H9 (cell line): ENCODE results near the gene CPAMD8. TPM values are rescaled to one million over a fixed set of nuclear protein-coding genes. Genes with fewer than 3 reads are reported as not detected.

Experiments used
- DNase-seq: peaks from one replicate; pipeline ENCODE4 v3.0.0-alpha.2; 2017
- H2AFZ ChIP-seq: one replicate; pipeline ENCODE4 v1.6.1; 2013; ENCODE audit warnings: mild to moderate bottlenecking, low read length, control low read depth, moderate library complexity
- H2AK5ac ChIP-seq: 2 replicates; pipeline ENCODE4 v1.6.1; 2013; ENCODE audit warnings: low read length, control low read depth, mixed read lengths; ENCODE audit not compliant: insufficient read length
- H2BK120ac ChIP-seq: one replicate; pipeline ENCODE4 v1.6.1; 2013; ENCODE audit warnings: low read depth, mild to moderate bottlenecking, low read length, control low read depth, inconsistent platforms; ENCODE audit not compliant: poor library complexity, severe bottlenecking
- H2BK12ac ChIP-seq: 2 replicates; pipeline ENCODE4 v1.6.1; 2013; ENCODE audit warnings: low read length, control low read depth, mixed read lengths, low read depth; ENCODE audit not compliant: insufficient read length
- H2BK15ac ChIP-seq: 2 replicates; pipeline ENCODE4 v1.6.1; 2013; ENCODE audit warnings: low read depth, low read length, control low read depth
- H2BK20ac ChIP-seq: one replicate; pipeline ENCODE4 v1.6.1; 2013; ENCODE audit warnings: low read depth, mild to moderate bottlenecking, low read length, control low read depth, inconsistent platforms; ENCODE audit not compliant: poor library complexity, severe bottlenecking
- H2BK5ac ChIP-seq: 2 replicates; pipeline ENCODE4 v1.6.1; 2013; ENCODE audit warnings: low read length, control low read depth, mixed read lengths; ENCODE audit not compliant: insufficient read length
- H3K14ac ChIP-seq: 2 replicates; pipeline ENCODE4 v1.6.1; 2013; ENCODE audit warnings: low read length, control low read depth; ENCODE audit not compliant: insufficient read depth
- H3K18ac ChIP-seq: 2 replicates; pipeline ENCODE4 v1.6.1; 2013; ENCODE audit warnings: low read depth, mild to moderate bottlenecking, mixed read lengths, low read length, control low read depth; ENCODE audit not compliant: insufficient read length
- H3K23ac ChIP-seq: 2 replicates; pipeline ENCODE4 v1.6.1; 2013; ENCODE audit warnings: low read length, control low read depth, mixed read lengths, low read depth; ENCODE audit not compliant: insufficient read length
- H3K23me2 ChIP-seq: 2 replicates; pipeline ENCODE4 v1.6.1; 2013; ENCODE audit warnings: low read depth, mild to moderate bottlenecking, mixed read lengths, low read length, control low read depth; ENCODE audit not compliant: insufficient read length, poor library complexity, severe bottlenecking
- H3K27ac ChIP-seq: 2 replicates; pipeline ENCODE4 v1.5.1; 2013; ENCODE audit warnings: low read length, control low read depth, mixed read lengths, low read depth; ENCODE audit not compliant: insufficient read length
- H3K27me3 ChIP-seq: 2 replicates; pipeline ENCODE4 v1.6.1; 2013; ENCODE audit warnings: low read length, control low read depth, inconsistent platforms; ENCODE audit not compliant: insufficient read depth
- H3K4ac ChIP-seq: 2 replicates; pipeline ENCODE4 v1.6.1; 2013; ENCODE audit warnings: low read depth, mild to moderate bottlenecking, control low read depth, inconsistent platforms, low read length, moderate library complexity
- H3K4me1 ChIP-seq: 2 replicates; pipeline ENCODE4 v1.6.1; 2013; ENCODE audit warnings: low read length, control low read depth, inconsistent platforms; ENCODE audit not compliant: insufficient read depth
- H3K4me2 ChIP-seq: 2 replicates; pipeline ENCODE4 v1.6.1; 2013; ENCODE audit warnings: low read length, control low read depth, mixed read lengths; ENCODE audit not compliant: insufficient read length, insufficient read depth
- H3K56ac ChIP-seq: 2 replicates; pipeline ENCODE4 v1.6.1; 2013; ENCODE audit warnings: low read depth, mild to moderate bottlenecking, mixed read lengths, low read length, control low read depth; ENCODE audit not compliant: insufficient read length
- H3K79me1 ChIP-seq: 2 replicates; pipeline ENCODE4 v1.6.1; 2013; ENCODE audit warnings: low read depth, mild to moderate bottlenecking, moderate library complexity, low read length, control low read depth, inconsistent platforms; ENCODE audit not compliant: insufficient read depth, poor library complexity, severe bottlenecking
- H3K79me2 ChIP-seq: 2 replicates; pipeline ENCODE4 v1.6.1; 2013; ENCODE audit warnings: low read length, control low read depth, inconsistent platforms; ENCODE audit not compliant: insufficient read depth
- H3K9ac ChIP-seq: 2 replicates; pipeline ENCODE4 v1.6.1; 2013; ENCODE audit warnings: low read length, control low read depth, mixed read lengths; ENCODE audit not compliant: insufficient read length; ENCODE audit errors: extremely low read depth
- H3K9me3 ChIP-seq: one replicate; pipeline ENCODE4 v1.6.1; 2013; ENCODE audit warnings: low read depth, low read length, inconsistent platforms; ENCODE audit not compliant: control insufficient read depth
- H3T11ph ChIP-seq: one replicate; pipeline ENCODE4 v1.6.1; 2013; ENCODE audit warnings: mild to moderate bottlenecking, low read length, control low read depth, inconsistent platforms
- H4K20me1 ChIP-seq: one replicate; pipeline ENCODE4 v1.6.1; 2013; ENCODE audit not compliant: control insufficient read depth, insufficient read length, insufficient read depth
- H4K5ac ChIP-seq: 2 replicates; pipeline ENCODE4 v1.6.1; 2013; ENCODE audit warnings: low read depth, mild to moderate bottlenecking, mixed read lengths, low read length, control low read depth; ENCODE audit not compliant: insufficient read length
- H4K8ac ChIP-seq: replicated peaks from 2 replicates; pipeline ENCODE4 v1.6.1; 2013; ENCODE audit warnings: low read length, control low read depth, mixed read lengths, low read depth; ENCODE audit not compliant: insufficient read length
- H4K91ac ChIP-seq: 2 replicates; pipeline ENCODE4 v1.6.1; 2013; ENCODE audit warnings: low read depth, mild to moderate bottlenecking, moderate library complexity, mixed read lengths, low read length, control low read depth; ENCODE audit not compliant: insufficient read length
- H3K27ac Mint-ChIP-seq, 3 experiments: 2 replicates in 2 of 3; 3 replicates in 1 of 3; pipeline ENCODE4 v1.8.0; 2020 to 2021; ENCODE audit warnings: mixed read lengths in 3 of 3, mild to moderate bottlenecking in 1 of 3, moderate library complexity in 1 of 3
- H3K27me3 Mint-ChIP-seq: 2 replicates; pipeline ENCODE4 v1.8.0; 2021; ENCODE audit warnings: low read depth, mild to moderate bottlenecking, moderate library complexity, mixed read lengths
- H3K36me3 Mint-ChIP-seq, 3 experiments: 2 replicates in 2 of 3; 3 replicates in 1 of 3; pipeline ENCODE4 v1.8.0; 2020 to 2021; ENCODE audit warnings: low read depth in 3 of 3, mixed read lengths in 3 of 3; ENCODE audit not compliant: insufficient read depth in 1 of 3
- H3K4me1 Mint-ChIP-seq, 2 experiments: 2 replicates each; pipeline ENCODE4 v1.8.0; 2020; ENCODE audit warnings: mixed read lengths in 2 of 2
- H3K4me3 Mint-ChIP-seq, 2 experiments: 2 replicates in 1 of 2; 3 replicates in 1 of 2; pipeline ENCODE4 v1.8.0; 2020 to 2021; ENCODE audit warnings: mild to moderate bottlenecking in 2 of 2, mixed read lengths in 2 of 2, moderate library complexity in 1 of 2
- H3K9me3 Mint-ChIP-seq, 2 experiments: 2 replicates in 1 of 2; 3 replicates in 1 of 2; pipeline ENCODE4 v1.8.0; 2020; ENCODE audit warnings: mild to moderate bottlenecking in 2 of 2, mixed read lengths in 2 of 2, moderate library complexity in 1 of 2
- CTCF ChIP-seq: fragments of 200-600 bp; sonication (generic); conservative IDR thresholded peaks from 3 replicates; pipeline ENCODE4 v1.8.0; 2021; ENCODE audit warnings: antibody characterized with exemption, mild to moderate bottlenecking
- WGBS: extraction: QIAGEN DNeasy Blood & Tissue Kit; methylation state at CpG from one replicate; pipeline ENCODE4 v1.1.7; 2013; ENCODE audit warnings: missing lambda C conversion rate, low lambda C conversion rate, mixed read lengths; ENCODE audit not compliant: insufficient read length; ENCODE audit errors: extremely low coverage; 5-methylcytosine and 5-hydroxymethylcytosine counted together
- total RNA-seq: library from RNA; stranded (reverse); gene quantifications from 2 replicates; pipeline ENCODE4 v1.2.1, GENCODE V29; 2021

Gene CPAMD8
- total RNA-seq, 1 experiment from 2014 or later, result 12.0 TPM

- H3K79me2 ChIP-seq, result peaks cover 16% of the 10 kb centered on the region; the same call in 1 of the 2 replicates
- no peak overlapping the region for H2BK5ac ChIP-seq
- no peak for DNase-seq
- no peak overlapping the region for H2BK12ac ChIP-seq
- no peak overlapping the region for H2AFZ ChIP-seq
- H3K9ac ChIP-seq, result peak overlapping the region; percentile 48
- no peak overlapping the region for H3T11ph ChIP-seq
- no peak for TF ChIP-seq CTCF
- H3K27ac ChIP-seq, result no peak overlapping the region
- no peaks in the 10 kb centered on the region for H4K20me1 ChIP-seq
- no peak overlapping the region for H4K91ac ChIP-seq
- peaks cover 45 to 46% of the 10 kb centered on the region in 2 experiments for H3K4me1 Mint-ChIP-seq
- H3K18ac ChIP-seq, result peak overlapping the region; percentile 75
- H3K4me2 ChIP-seq, result peak overlapping the region; percentile 74
- H3K4me1 ChIP-seq, result peaks cover 8% of the 10 kb centered on the region; the same call in 1 of the 2 replicates
- no peak overlapping the region for H3K23ac ChIP-seq
- peak overlapping the region; percentile 75 for H3K14ac ChIP-seq
- no peak overlapping the region for H2BK15ac ChIP-seq
- no peak overlapping the region for H2AK5ac ChIP-seq
- no peak overlapping the region for H4K8ac ChIP-seq
- H2BK20ac ChIP-seq, result no peak overlapping the region
- H3K27me3 ChIP-seq, result no peaks in the 10 kb centered on the region
- H3K27ac Mint-ChIP-seq, result peak overlapping the region; percentile 38 to 97 (median 72); a peak in 4 of 7 replicates
- H3K9me3 ChIP-seq, result no peaks in the 10 kb centered on the region
- WGBS, result no CpG with 5 or more reads among the region's 43 CpGs
- H2BK120ac ChIP-seq, result no peak overlapping the region
- no peak overlapping the region for H3K4ac ChIP-seq
- H3K79me1 ChIP-seq, result peaks cover 8% of the 10 kb centered on the region
- H3K36me3 Mint-ChIP-seq, result peaks cover 12 to 28% (median 19%) of the 10 kb centered on the region in 3 experiments
- H4K5ac ChIP-seq, result no peak overlapping the region
- H3K4me3 Mint-ChIP-seq, result peak overlapping the region; percentile 94 to 99
- no peaks in the 10 kb centered on the region; the same call in 1 of the 2 replicates for H3K27me3 Mint-ChIP-seq
- H3K56ac ChIP-seq, result no peak overlapping the region
- H3K9me3 Mint-ChIP-seq, result no peaks in the 10 kb centered on the region
- peaks cover 9% of the 10 kb centered on the region for H3K23me2 ChIP-seq
Measured at GRCh38 chr19:17075864-17076542, 49.4 kb upstream of the CPAMD8 start.
